Measurements from ENCODE around the gene ABCB8.

DNA sequence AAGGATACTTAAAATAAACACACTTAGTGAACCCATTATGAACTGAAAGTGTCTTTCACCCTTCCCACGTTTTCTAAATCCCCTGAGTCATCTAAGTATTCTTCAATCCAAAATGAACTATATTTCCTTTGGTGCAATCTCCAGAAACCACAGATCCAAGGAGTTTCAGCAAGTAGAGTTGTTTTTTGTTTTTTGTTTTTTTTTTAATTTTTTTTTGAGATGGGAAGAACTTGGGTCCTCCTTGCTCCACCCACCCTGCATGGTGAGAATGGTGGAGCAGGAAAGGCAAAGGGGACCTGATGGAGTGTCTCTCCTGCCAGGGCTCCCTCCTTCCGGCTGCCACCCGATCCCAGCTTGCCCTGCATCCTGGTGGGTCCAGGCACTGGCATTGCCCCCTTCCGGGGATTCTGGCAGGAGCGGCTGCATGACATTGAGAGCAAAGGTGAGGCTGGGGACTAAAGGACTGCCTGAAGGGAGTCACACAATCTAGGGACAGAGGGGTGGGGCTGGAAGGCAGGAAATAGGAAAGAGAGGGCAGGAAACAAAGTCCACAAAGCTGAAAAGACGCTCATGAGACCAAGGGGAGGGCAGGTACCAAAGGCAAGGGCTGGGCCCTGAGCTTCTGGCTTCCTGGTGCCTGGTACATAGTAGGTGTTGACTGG lies 16.1 kb upstream of the ABCB8 start:
- TF ChIP-seq, protein P1, sequence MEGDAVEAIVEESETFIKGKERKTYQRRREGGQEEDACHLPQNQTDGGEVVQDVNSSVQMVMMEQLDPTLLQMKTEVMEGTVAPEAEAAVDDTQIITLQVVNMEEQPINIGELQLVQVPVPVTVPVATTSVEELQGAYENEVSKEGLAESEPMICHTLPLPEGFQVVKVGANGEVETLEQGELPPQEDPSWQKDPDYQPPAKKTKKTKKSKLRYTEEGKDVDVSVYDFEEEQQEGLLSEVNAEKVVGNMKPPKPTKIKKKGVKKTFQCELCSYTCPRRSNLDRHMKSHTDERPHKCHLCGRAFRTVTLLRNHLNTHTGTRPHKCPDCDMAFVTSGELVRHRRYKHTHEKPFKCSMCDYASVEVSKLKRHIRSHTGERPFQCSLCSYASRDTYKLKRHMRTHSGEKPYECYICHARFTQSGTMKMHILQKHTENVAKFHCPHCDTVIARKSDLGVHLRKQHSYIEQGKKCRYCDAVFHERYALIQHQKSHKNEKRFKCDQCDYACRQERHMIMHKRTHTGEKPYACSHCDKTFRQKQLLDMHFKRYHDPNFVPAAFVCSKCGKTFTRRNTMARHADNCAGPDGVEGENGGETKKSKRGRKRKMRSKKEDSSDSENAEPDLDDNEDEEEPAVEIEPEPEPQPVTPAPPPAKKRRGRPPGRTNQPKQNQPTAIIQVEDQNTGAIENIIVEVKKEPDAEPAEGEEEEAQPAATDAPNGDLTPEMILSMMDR (IDR thresholded peaks at IDR 0.05 in 2 of 3, conservative IDR thresholded peaks at IDR 0.05 in 1 of 3; ENCODE audit: insufficient read depth in 2 of 3, low read depth in 1 of 3, low read length in 3 of 3) = no peak
- TF ChIP-seq TAF1 (IDR thresholded peaks at IDR 0.05; ENCODE audit: control insufficient read depth, extremely low read depth, insufficient read depth, low read length, severe bottlenecking) = no peak
- no peak for TF ChIP-seq KLF13 (tag; IDR thresholded peaks at IDR 0.05; ENCODE audit: borderline replicate concordance, low read depth)
- TF ChIP-seq SAP30 (IDR thresholded peaks at IDR 0.05; ENCODE audit: borderline replicate concordance, insufficient read depth, low read depth, low read length, poor library complexity, severe bottlenecking) = no peak
- no peak for TF ChIP-seq SP1 (CRISPR knock-in tag; IDR thresholded peaks at IDR 0.05)
- no peak for TF ChIP-seq IRF2 (CRISPR knock-in tag; IDR thresholded peaks at IDR 0.05)
- TF ChIP-seq PHF20 (IDR thresholded peaks at IDR 0.05; ENCODE audit: partially characterized antibody) = no peak
- TF ChIP-seq MAZ (CRISPR knock-in tag; conservative IDR thresholded peaks at IDR 0.05 in 1 of 2, IDR thresholded peaks at IDR 0.05 in 1 of 2) = no peak
- no peak; the same call in 1 of the 2 replicates for TF ChIP-seq POLR2A (conservative IDR thresholded peaks at IDR 0.05)
- TF ChIP-seq FOXK2 (conservative IDR thresholded peaks at IDR 0.05 in 1 of 2, IDR thresholded peaks at IDR 0.05 in 1 of 2; ENCODE audit: low read depth in 2 of 2) = no peak
- TF ChIP-seq, protein P2, sequence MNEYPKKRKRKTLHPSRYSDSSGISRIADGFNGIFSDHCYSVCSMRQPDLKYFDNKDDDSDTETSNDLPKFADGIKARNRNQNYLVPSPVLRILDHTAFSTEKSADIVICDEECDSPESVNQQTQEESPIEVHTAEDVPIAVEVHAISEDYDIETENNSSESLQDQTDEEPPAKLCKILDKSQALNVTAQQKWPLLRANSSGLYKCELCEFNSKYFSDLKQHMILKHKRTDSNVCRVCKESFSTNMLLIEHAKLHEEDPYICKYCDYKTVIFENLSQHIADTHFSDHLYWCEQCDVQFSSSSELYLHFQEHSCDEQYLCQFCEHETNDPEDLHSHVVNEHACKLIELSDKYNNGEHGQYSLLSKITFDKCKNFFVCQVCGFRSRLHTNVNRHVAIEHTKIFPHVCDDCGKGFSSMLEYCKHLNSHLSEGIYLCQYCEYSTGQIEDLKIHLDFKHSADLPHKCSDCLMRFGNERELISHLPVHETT (CRISPR knock-in tag; conservative IDR thresholded peaks at IDR 0.05 in 1 of 2, IDR thresholded peaks at IDR 0.05 in 1 of 2) = no peak

Measured in K562 (cell line).